Stimulated activated CD4-positive, alpha-beta T cell treated with anti-CD3 and anti-CD28 coated beads, Interleukin-12 subunit alpha, Interleukin-12 subunit beta, amount 100 ng/mL, for 48 hours (primary cell): Measurements from ENCODE around the gene DKK3.
"Not testable (repeated sequence)": the region's sequence is repeated elsewhere in the genome, so short reads cannot be mapped to it uniquely, and the experiment has no call there.

Experiments used
- DNase-seq, 3 donors: peaks; one replicate each; pipeline ENCODE4 v3.0.0-alpha.2; 2020; ENCODE audit warnings: low read depth in 2 of 3, low spot score in 1 of 3

DKK3 gene

GRCh38 chr11:12007769-12008737 is at the start of gene DKK3:
Gene DKK3, minus strand, starts transcription at chr11:12008626. Its CDS starts 44 bp downstream, at chr11:12008582.
- DNase-seq, result no peak

- DNase-seq, result no peak
Observed at GRCh38 chr11:12057299-12057980, 49.0 kb upstream of the DKK3 start.

DNA sequence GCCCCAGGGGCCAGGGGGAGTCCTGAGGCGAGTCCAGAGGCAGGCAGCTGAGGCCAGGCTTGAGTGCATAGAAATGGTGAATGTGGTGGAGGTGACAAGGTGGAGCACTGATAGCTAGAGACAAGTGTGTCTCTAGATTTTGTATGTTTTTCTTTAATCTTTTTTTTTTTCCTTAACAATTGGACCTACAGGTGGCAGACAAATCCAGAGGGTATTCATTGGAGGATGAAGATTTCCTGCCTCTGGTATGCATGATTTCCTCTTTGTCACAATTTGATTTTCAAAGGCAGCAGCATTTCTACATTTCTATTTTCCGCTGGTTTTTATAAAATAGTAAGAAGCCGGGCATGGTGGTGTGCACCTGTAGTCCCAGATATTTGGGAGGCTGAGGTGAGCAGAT is 47.7 kb upstream of the DKK3 start:
- no peak for DNase-seq

- DNase-seq, result no peak
Observed at GRCh38 chr11:12053606-12054361, 45.4 kb upstream of the DKK3 start.

- no peak for DNase-seq
Observed at GRCh38 chr11:12052676-12053605, 44.5 kb upstream of the DKK3 start.

GRCh38 chr11:12051287-12051662 is 42.8 kb upstream of the DKK3 start:
- no peak for DNase-seq

DNA sequence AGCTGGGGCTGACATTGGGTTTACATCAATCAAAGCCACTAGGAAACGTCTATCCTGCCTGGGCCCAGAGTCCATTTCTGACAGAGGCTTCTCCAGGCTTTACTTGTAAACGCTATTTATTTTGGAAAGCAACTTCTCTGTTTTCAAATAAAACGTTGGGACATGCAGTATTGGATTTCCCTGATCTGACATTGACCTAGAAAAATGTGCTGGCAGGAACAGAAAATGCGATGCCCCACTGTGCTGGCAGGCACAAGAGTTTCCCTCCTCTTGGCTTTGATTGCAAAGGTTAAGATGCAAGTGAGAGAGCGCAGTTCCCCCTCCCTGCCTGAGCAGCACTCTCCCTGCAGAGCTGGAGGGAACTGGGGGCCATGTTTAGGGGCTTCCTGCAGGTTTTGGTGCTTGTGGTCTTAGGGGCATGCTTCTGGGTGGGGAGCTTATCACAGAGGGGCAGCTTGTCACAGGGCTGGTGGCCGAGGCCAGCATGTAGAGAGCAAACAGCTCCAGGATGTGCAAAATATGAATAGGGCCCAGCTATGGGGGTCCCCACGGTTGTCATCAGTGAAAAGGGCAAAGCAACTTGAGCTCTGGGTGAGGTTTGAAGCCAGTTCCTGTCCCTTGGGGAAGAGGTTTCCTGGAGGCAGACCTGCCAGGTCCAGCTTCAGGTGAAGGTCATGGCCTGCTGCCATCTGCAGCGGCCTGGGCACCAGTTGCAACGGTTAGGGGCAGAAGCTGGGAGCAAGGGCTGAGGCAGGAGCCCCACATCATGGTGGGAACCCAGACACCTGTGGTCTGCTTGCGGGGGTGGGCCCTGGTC is 42.3 kb upstream of the DKK3 start:
- DNase-seq, result no peak

- no peak for DNase-seq
Observed at GRCh38 chr11:12048936-12049790, 40.7 kb upstream of the DKK3 start.

- DNase-seq, result no peak
Observed at GRCh38 chr11:12046636-12047236, 38.3 kb upstream of the DKK3 start.

GRCh38 chr11:12045914-12046635 is 37.6 kb upstream of the DKK3 start:
- no peak for DNase-seq

DNA sequence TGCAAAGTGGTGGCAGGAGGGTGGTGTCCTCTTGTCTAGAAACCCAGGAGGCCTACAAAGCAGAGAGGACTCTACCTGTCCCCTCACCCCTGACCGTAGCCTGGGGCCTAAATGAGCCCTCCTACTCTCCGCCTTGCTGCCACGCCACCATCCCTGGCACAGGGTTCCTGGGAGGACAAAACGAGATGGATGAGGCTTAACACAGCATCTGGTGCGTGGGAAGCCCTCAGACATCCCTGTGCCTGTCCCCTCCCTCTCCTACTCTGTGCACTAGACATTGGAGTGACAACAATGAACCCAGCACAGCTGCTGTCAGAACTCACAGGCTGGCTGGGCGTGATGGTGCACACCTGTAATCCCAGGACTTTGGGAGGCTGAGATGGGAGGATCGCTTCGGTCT is 36.4 kb upstream of the DKK3 start:
- DNase-seq, result no peak

DNA sequence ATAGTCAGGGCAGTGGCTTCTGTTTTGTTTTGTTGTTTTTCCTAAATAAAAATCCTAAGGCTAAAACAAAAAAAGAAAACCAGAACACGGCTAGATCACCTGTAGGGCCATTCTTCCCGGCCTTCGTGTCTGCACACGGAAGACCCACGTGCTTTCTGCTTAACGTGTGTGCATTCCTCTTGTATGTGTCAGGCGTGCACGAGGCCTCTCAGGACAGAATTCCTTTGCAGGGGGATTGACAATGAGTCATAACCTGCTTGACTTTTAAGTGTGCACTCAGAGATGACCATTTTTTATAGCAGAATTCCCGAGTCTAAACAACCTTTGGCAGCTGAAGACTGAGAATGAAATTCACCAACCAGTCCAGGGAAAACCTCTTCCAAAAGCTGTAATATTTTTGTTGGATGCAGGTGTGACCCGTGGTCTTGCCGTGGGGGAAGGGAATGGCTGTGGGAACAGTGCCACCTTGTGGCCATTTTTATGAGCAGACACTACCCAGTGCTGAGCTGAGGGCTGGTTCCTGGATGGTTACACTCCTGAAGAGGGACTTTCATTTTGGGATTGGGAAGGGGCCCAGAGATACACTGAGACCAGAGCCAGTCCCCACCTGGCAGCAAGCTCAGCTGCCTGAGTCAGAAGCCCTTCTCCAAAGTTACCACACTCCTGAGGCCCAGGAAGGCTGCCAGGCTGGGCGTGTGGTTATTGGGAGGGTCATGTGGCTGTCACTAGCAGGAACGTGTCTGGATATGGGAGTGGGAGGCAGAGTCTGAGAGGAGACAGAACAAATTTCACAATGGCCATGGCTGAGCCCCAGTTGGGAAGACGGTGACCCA is 35.7 kb upstream of the DKK3 start:
- DNase-seq, result peak; percentile 44 to 62 (median 46)

GRCh38 chr11:12043221-12043620 is 34.8 kb upstream of the DKK3 start:
- DNase-seq, result no peak

- DNase-seq, result no peak
Observed at GRCh38 chr11:12042215-12042676, 33.8 kb upstream of the DKK3 start.

DNA sequence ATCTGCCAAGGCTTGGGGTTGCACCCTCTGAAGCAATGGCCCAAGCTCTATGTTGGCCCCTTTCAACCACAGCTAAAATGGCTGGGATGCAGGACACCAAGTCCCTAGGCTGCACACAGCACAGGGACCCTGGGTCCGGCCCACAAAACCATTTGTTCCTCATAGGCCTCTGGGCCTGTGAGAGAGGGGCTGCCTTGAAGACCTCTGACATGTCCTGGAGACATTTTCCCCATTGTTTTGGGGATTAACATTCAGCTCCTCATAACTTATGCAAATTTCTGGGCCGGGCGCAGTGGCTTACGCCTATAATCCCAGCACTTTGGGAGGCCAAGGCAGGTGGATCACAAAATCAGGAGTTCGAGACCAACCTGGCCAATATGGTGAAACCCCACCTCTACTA is 32.3 kb upstream of the DKK3 start:
- not testable (repeated sequence) for DNase-seq

- DNase-seq, result no peak
Observed at GRCh38 chr11:12032968-12033367, 24.5 kb upstream of the DKK3 start.
